ENCODE results near the gene PDE7B. TPM values are rescaled to one million over a fixed set of nuclear protein-coding genes. Genes with fewer than 3 reads are reported as not detected.

Gene PDE7B
- total RNA-seq, 3 donors from 2014 or later (not counting 1 experiment from before 2014, with no cell fraction given), result 0.14 to 0.18 TPM; not detected in 1

GRCh38 chr6:135909737-135910387 lies 58.4 kb downstream of the PDE7B start:
- Mint-ChIP-seq H3K27ac (no peak overlapping the region), H3K9me3 (no peaks in the 10 kb centered on the region), H3K4me1 (no peaks in the 10 kb centered on the region), H3K27me3 (ENCODE audit: low read depth in 2 of 2) (peaks cover 0 to 3% of the 10 kb centered on the region in 2 donors), H3K4me3 (no peak overlapping the region), H3K36me3 (no peaks in the 10 kb centered on the region)
- peak; percentile 17 to 88 for DNase-seq
- WGBS (ENCODE audit: insufficient coverage), result 37% methylated on average over 8 of the region's 9 CpGs
- no peaks in the 10 kb centered on the region for H3K9me3 ChIP-seq (ENCODE audit: control insufficient read depth, insufficient read depth, low read length)
- no peaks in the 10 kb centered on the region for H3K27me3 ChIP-seq (ENCODE audit: control insufficient read depth, insufficient read depth, low read length)
- no peak overlapping the region for H3K27ac ChIP-seq (ENCODE audit: low read length)
- H3K4me1 ChIP-seq (ENCODE audit: control insufficient read depth, insufficient read depth, low read length), result peaks cover 2% of the 10 kb centered on the region
- H3K4me3 ChIP-seq (ENCODE audit: low read length), result no peak overlapping the region
- H3K36me3 ChIP-seq (ENCODE audit: control insufficient read depth, insufficient read depth, low read length), result no peaks in the 10 kb centered on the region
- intact Hi-C loops (cut with micrococcal nuclease), result loop anchor here (1.0 to 10.0 kb wide), 5 partner anchors 234 to 459 kb away; no protein-coding TSS in a partner anchor
- peak; percentile 79 to 92 (median 92) for ATAC-seq
- peak; percentile 83 for TF ChIP-seq CTCF (IDR thresholded peaks at IDR 0.05)

DNA sequence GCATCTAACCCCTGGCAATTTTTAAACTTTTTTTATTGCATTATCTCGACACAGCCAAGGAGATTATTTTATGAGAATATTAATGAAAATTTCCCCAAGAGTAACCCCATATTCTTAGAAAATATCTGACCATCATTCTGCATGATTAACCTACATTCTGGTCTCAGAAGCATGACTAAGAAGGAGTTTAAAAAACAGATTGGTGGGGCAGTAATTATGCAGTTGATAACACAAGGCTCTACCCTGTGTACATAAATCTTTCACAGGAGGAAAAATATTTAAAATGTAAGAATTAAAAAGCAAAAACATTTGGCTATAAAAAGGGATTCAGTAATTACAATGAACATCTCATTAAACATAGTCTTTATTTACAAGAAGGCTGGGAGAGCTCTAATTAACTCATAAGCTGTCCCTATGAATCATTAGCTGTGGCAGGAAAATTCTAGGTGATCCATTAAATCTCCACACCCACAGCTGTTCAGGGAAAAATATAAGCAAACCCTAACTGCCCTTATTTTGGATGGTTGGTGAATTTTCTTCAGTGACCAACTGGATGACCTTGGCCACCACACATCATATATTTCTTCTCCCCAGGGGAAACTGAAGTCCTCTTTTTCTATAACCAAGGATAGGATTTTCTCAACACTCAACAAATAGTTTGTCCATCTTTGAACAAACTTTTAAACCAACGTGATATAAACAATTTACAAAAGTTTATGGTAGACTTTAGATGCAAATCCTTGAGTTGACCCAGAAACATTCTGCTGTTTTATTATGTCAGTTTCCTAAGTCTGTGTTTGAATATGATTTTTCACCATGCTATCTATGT lies 59.5 kb downstream of the PDE7B start:
- no CpG with 5 or more reads among the region's 2 CpGs for WGBS (ENCODE audit: insufficient coverage)
- peaks cover 2% of the 10 kb centered on the region for H3K4me1 ChIP-seq (ENCODE audit: control insufficient read depth, insufficient read depth, low read length)
- H3K27ac Mint-ChIP-seq, result no peak overlapping the region

GRCh38 chr6:135913785-135914184 lies 62.3 kb downstream of the PDE7B start:
- no peak overlapping the region for H3K4me3 ChIP-seq (ENCODE audit: low read length)
- no CpG with 5 or more reads among the region's 2 CpGs for whole genome bisulfite sequencing (ENCODE audit: insufficient coverage)
- Mint-ChIP-seq H3K27ac (no peak overlapping the region), H3K27me3 (ENCODE audit: low read depth in 2 of 2) (peaks cover 8 to 9% of the 10 kb centered on the region in 2 donors), H3K4me3 (no peak overlapping the region), H3K9me3 (no peaks in the 10 kb centered on the region), H3K36me3 (no peaks in the 10 kb centered on the region), H3K4me1 (no peaks in the 10 kb centered on the region)
- no peak for DNase-seq
- H3K9me3 ChIP-seq (ENCODE audit: control insufficient read depth, insufficient read depth, low read length), result no peaks in the 10 kb centered on the region
- H3K36me3 ChIP-seq (ENCODE audit: control insufficient read depth, insufficient read depth, low read length), result no peaks in the 10 kb centered on the region
- ATAC-seq, result no peak
- intact Hi-C loops (cut with micrococcal nuclease), result no loop called here
- no peak overlapping the region for H3K27ac ChIP-seq (ENCODE audit: low read length)
- H3K27me3 ChIP-seq (ENCODE audit: control insufficient read depth, insufficient read depth, low read length), result peaks cover 2% of the 10 kb centered on the region
- TF ChIP-seq CTCF (IDR thresholded peaks at IDR 0.05), result no peak
- peaks cover 2% of the 10 kb centered on the region for H3K4me1 ChIP-seq (ENCODE audit: control insufficient read depth, insufficient read depth, low read length)

More for the DNA sequence above, 59.5 kb downstream of the PDE7B start:
- Histone ChIP-seq H3K27ac (ENCODE audit: low read length) (no peak overlapping the region), H3K9me3 (ENCODE audit: control insufficient read depth, insufficient read depth, low read length) (no peaks in the 10 kb centered on the region), H3K4me3 (ENCODE audit: low read length) (no peak overlapping the region), H3K36me3 (ENCODE audit: control insufficient read depth, insufficient read depth, low read length) (no peaks in the 10 kb centered on the region), H3K27me3 (ENCODE audit: control insufficient read depth, insufficient read depth, low read length) (no peaks in the 10 kb centered on the region)
- DNase-seq, result no peak
- no peak overlapping the region for H3K4me3 Mint-ChIP-seq
- no peaks in the 10 kb centered on the region for H3K9me3 Mint-ChIP-seq
- ATAC-seq, result no peak
- TF ChIP-seq CTCF (IDR thresholded peaks at IDR 0.05), result no peak
- H3K36me3 Mint-ChIP-seq, result no peaks in the 10 kb centered on the region
- no peaks in the 10 kb centered on the region for H3K4me1 Mint-ChIP-seq
- peaks cover 0 to 3% of the 10 kb centered on the region in 2 donors for H3K27me3 Mint-ChIP-seq (ENCODE audit: low read depth in 2 of 2)
- intact Hi-C loops (cut with micrococcal nuclease), result no loop called here

All from natural killer cell (primary cell).